ENCODE data around the gene ADAMTS2. TPM values are rescaled to one million over a fixed set of nuclear protein-coding genes. Genes with fewer than 3 reads are reported as not detected.

Gene ADAMTS2
- total and polyA plus RNA-seq, 2 of the 8 experiments (the other 6 are each of a cell fraction or from before 2014, with no cell fraction given), result 6.6 to 7.3 TPM

GRCh38 chr5:179379321-179379890 is 34.1 kb upstream of the ADAMTS2 start:
- Histone ChIP-seq H3K4me3 (ENCODE audit: extremely low read depth in 1 of 4, insufficient read depth in 2 of 4, low read depth in 3 of 4, low read length in 4 of 4) (no peak overlapping the region), H2BK12ac (ENCODE audit: low read depth, low read length) (no peak overlapping the region), H4K91ac (replicated peaks; ENCODE audit: insufficient read length, low read length) (no peak overlapping the region), H3K4me1 (replicated peaks in 1 of 4; ENCODE audit: control insufficient read depth in 3 of 4, insufficient read depth in 4 of 4, low read length in 3 of 4) (no peaks in the 10 kb centered on the region; a peak in 1 of 7 replicates), H2BK120ac (replicated peaks; ENCODE audit: low read depth, low read length) (no peak overlapping the region), H4K20me1 (replicated peaks in 1 of 2; ENCODE audit: control insufficient read depth in 1 of 2, insufficient read depth in 2 of 2, low read length in 2 of 2) (no peaks in the 10 kb centered on the region), H2BK15ac (ENCODE audit: low read length) (no peak overlapping the region), H3K18ac (ENCODE audit: extremely low read depth, low read length) (no peak overlapping the region), H4K5ac (ENCODE audit: insufficient read length, low read depth, low read length) (no peak overlapping the region), H3K4me2 (ENCODE audit: insufficient read depth in 1 of 2, low read depth in 2 of 2, low read length in 2 of 2) (no peak overlapping the region), H3K56ac (replicated peaks; ENCODE audit: insufficient read length, low read depth, low read length) (no peak overlapping the region), H3K23ac (ENCODE audit: insufficient read length) (no peak overlapping the region), H4K8ac (ENCODE audit: extremely low read depth, insufficient read depth, low read length) (no peak overlapping the region; the same call in 1 of the 2 replicates), H3K27me3 (replicated peaks in 1 of 4; ENCODE audit: control insufficient read depth in 3 of 4, extremely low read depth in 1 of 4, insufficient read depth in 3 of 4, low read length in 3 of 4) (no peaks in the 10 kb centered on the region; a peak in 2 of 7 replicates), H2BK20ac (ENCODE audit: low read length) (no peak overlapping the region), H3K4ac (replicated peaks; ENCODE audit: insufficient read length, low read depth, low read length) (no peak overlapping the region), H2AFZ (ENCODE audit: low read length) (no peak overlapping the region), H3K9ac (replicated peaks in 1 of 4; ENCODE audit: extremely low read depth in 1 of 4, low read depth in 3 of 4, low read length in 3 of 4) (no peak overlapping the region), H3K27ac (ENCODE audit: low read depth, low read length) (no peak overlapping the region), H2BK5ac (ENCODE audit: low read depth, low read length) (no peak overlapping the region), H3K79me1 (ENCODE audit: low read depth, low read length) (no peaks in the 10 kb centered on the region), H3K14ac (ENCODE audit: insufficient read length) (no peak overlapping the region), H2AK5ac (ENCODE audit: low read depth, low read length) (no peak overlapping the region), H3K9me3 (ENCODE audit: insufficient read depth in 2 of 2, low read depth in 1 of 2, low read length in 1 of 2) (peaks cover 0 to 3% of the 10 kb centered on the region in 2 experiments; a peak in 1 of 4 replicates), H3K79me2 (ENCODE audit: control insufficient read depth in 1 of 2, insufficient read depth in 2 of 2, low read length in 2 of 2) (no peaks in the 10 kb centered on the region), H3K36me3 (ENCODE audit: control insufficient read depth in 2 of 4, insufficient read depth in 4 of 4, low read length in 3 of 4) (no peaks in the 10 kb centered on the region), H3K23me2 (ENCODE audit: low read depth, low read length) (peaks cover 2% of the 10 kb centered on the region; the same call in 1 of the 2 replicates)
- DNase-seq (ENCODE audit: low read depth in 1 of 2, low spot score in 2 of 2) (no peak), FAIRE-seq (no peak)
- CTCF ChIA-PET (ENCODE audit: partially characterized antibody), result interaction anchor here (1.2 kb wide), 1 partner anchor 22 kb away, joined by 3 read pairs; no protein-coding TSS in a partner anchor
- TF ChIP-seq SAP30 (IDR thresholded peaks at IDR 0.05; ENCODE audit: insufficient read depth, insufficient replicate concordance, low read length), result no peak
- no peak for TF ChIP-seq NRF1 (IDR thresholded peaks at IDR 0.05; ENCODE audit: low read depth, low read length)
- TF ChIP-seq SRF (IDR thresholded peaks at IDR 0.05; ENCODE audit: low read depth, low read length), result no peak
- TF ChIP-seq RXRA (IDR thresholded peaks at IDR 0.05; ENCODE audit: insufficient read depth, low read depth, low read length), result no peak
- 96% methylated on average over 9 of the region's 9 CpGs; no CpG with 5 or more reads in 1 of the 2 experiments for WGBS, 2 experiments (ENCODE audit: extremely low coverage in 1 of 2, insufficient coverage in 1 of 2, insufficient read length in 1 of 2, insufficient replicate concordance in 2 of 2, low coverage in 1 of 2, low lambda C conversion rate in 2 of 2, missing lambda C conversion rate in 1 of 2)
- POLR2A ChIA-PET (ENCODE audit: partially characterized antibody), result no interaction called here
